Testis (tissue), 3 donors: ENCODE measurements around the gene PTPRK. TPM values are rescaled to one million over a fixed set of nuclear protein-coding genes. Genes with fewer than 3 reads are reported as not detected.

Experiments
- DNase-seq: peaks from one replicate; pipeline ENCODE4 v3.0.0-alpha.2; 2019
- H3K27ac ChIP-seq, 2 donors: fragments of 200-600 bp; sonication (generic); one replicate each; pipeline ENCODE4 v1.5.1; 2019
- H3K27me3 ChIP-seq: fragments of 200-600 bp; sonication (generic); one replicate; pipeline ENCODE4 v1.5.1; 2019
- H3K36me3 ChIP-seq: fragments of 200-600 bp; sonication (generic); one replicate; pipeline ENCODE4 v1.5.1; 2017; ENCODE audit warnings: low read depth; ENCODE audit errors: missing control alignments
- H3K4me1 ChIP-seq: fragments of 200-600 bp; sonication (generic); one replicate; pipeline ENCODE4 v1.5.1; 2019
- H3K4me3 ChIP-seq, 2 donors: fragments of 200-600 bp; sonication (generic); one replicate each; pipeline ENCODE4 v1.5.1; 2017 to 2019
- H3K9me3 ChIP-seq: fragments of 200-600 bp; sonication (generic); one replicate; pipeline ENCODE4 v1.5.1; 2017
- CTCF ChIP-seq, 3 experiments: fragments of 450-650 bp in 2 of 3; fragments of 200-600 bp in 1 of 3; sonication (generic) in 1 of 3; IDR thresholded peaks; one replicate each; pipeline ENCODE4 v1.5.1; 2016 to 2019; ENCODE audit warnings: antibody characterized with exemption in 3 of 3, mild to moderate bottlenecking in 2 of 3, moderate library complexity in 1 of 3
- POLR2A ChIP-seq: fragments of 450-650 bp; IDR thresholded peaks from one replicate; pipeline ENCODE4 v1.6.1; 2017; ENCODE audit warnings: antibody characterized with exemption, mild to moderate bottlenecking, moderate library complexity
- WGBS, 2 donors: methylation state at CpG; one replicate each; pipeline ENCODE4 v1.1.5; 2018; 5-methylcytosine and 5-hydroxymethylcytosine counted together
- intact Hi-C: fragments of 100-400 bp; cut with DNase I; formaldehyde crosslinking; loops from one replicate; pipeline ENCODE4 v1.15.1; 2023; ENCODE audit warnings: low total_unique reads
- polyA plus RNA-seq: library from polyadenylated mRNA; stranded (reverse); fragments of 350-450 nt; fragmentation: Illumina TruSeq; extraction: RNeasy Lipid Tissue Mini Kit (QIAGEN cat#74804); gene quantifications from one replicate; pipeline ENCODE4 v1.2.3, GENCODE V29; 2014; ENCODE audit warnings: low read depth, low replicate concordance; ENCODE audit not compliant: insufficient read depth
- total RNA-seq, 2 donors: library from RNA; depleted of rRNA; stranded (reverse); fragments of >200 nt; gene quantifications; one replicate each; pipeline ENCODE4 v1.2.3, GENCODE V29; 2016

Gene PTPRK
- total and polyA plus RNA-seq, 3 donors from 2014 or later, result 9.1 to 13.3 (median 12.5) TPM

GRCh38 chr6:128276311-128276710, 244.1 kb downstream of the PTPRK start:
- H3K27me3 ChIP-seq, result no peaks in the 10 kb centered on the region
- TF ChIP-seq CTCF (IDR thresholded peaks at IDR 0.05), result no peak
- no peak for TF ChIP-seq POLR2A
- no peak overlapping the region for H3K4me3 ChIP-seq
- no peaks in the 10 kb centered on the region for H3K9me3 ChIP-seq
- intact Hi-C loops, result no loop called here
- H3K36me3 ChIP-seq, result no peaks in the 10 kb centered on the region
- DNase-seq, result no peak
- H3K4me1 ChIP-seq, result no peaks in the 10 kb centered on the region
- H3K27ac ChIP-seq, result no peak overlapping the region

- TF ChIP-seq CTCF (IDR thresholded peaks at IDR 0.05), result no peak
- intact Hi-C loops, result no loop called here
- Histone ChIP-seq H3K27ac (no peak overlapping the region), H3K27me3 (no peaks in the 10 kb centered on the region), H3K4me3 (no peak overlapping the region), H3K4me1 (no peaks in the 10 kb centered on the region), H3K9me3 (no peaks in the 10 kb centered on the region), H3K36me3 (no peaks in the 10 kb centered on the region)
- no peak for DNase-seq
Measured at GRCh38 chr6:128275681-128276080, 244.7 kb downstream of the PTPRK start.

GRCh38 chr6:128275030-128275429, 245.4 kb downstream of the PTPRK start:
- DNase-seq, result no peak
- no peaks in the 10 kb centered on the region for H3K9me3 ChIP-seq
- TF ChIP-seq CTCF (IDR thresholded peaks at IDR 0.05), result no peak
- TF ChIP-seq POLR2A, result no peak
- no peaks in the 10 kb centered on the region for H3K36me3 ChIP-seq
- no peak overlapping the region for H3K4me3 ChIP-seq
- H3K4me1 ChIP-seq, result no peaks in the 10 kb centered on the region
- intact Hi-C loops, result no loop called here
- H3K27me3 ChIP-seq, result no peaks in the 10 kb centered on the region
- no peak overlapping the region for H3K27ac ChIP-seq
- WGBS, 2 donors, result 93 to 96% methylated on average over 1 of the region's 1 CpG

GRCh38 chr6:128271527-128271926, 248.9 kb downstream of the PTPRK start:
- Histone ChIP-seq H3K9me3 (no peaks in the 10 kb centered on the region), H3K4me1 (no peaks in the 10 kb centered on the region), H3K27me3 (no peaks in the 10 kb centered on the region), H3K27ac (no peak overlapping the region), H3K4me3 (no peak overlapping the region), H3K36me3 (no peaks in the 10 kb centered on the region)
- 73 to 83% methylated on average over 1 of the region's 1 CpG for WGBS, 2 donors
- intact Hi-C loops, result no loop called here
- no peak for TF ChIP-seq CTCF (IDR thresholded peaks at IDR 0.05)
- TF ChIP-seq POLR2A, result no peak
- no peak for DNase-seq

GRCh38 chr6:128271011-128271410, 249.4 kb downstream of the PTPRK start:
- 78 to 88% methylated on average over 2 of the region's 2 CpGs for WGBS, 2 donors

More at GRCh38 chr6:128271011-128271410, 249.4 kb downstream of the PTPRK start:
- no peaks in the 10 kb centered on the region for H3K9me3 ChIP-seq
- H3K27ac ChIP-seq, result no peak overlapping the region
- DNase-seq, result no peak
- intact Hi-C loops, result no loop called here
- H3K27me3 ChIP-seq, result no peaks in the 10 kb centered on the region
- H3K36me3 ChIP-seq, result no peaks in the 10 kb centered on the region
- H3K4me1 ChIP-seq, result no peaks in the 10 kb centered on the region
- no peak overlapping the region for H3K4me3 ChIP-seq
- TF ChIP-seq CTCF (IDR thresholded peaks at IDR 0.05) (no peak), POLR2A (no peak)
